ENCODE data around the gene KLK8. TPM values are rescaled to one million over a fixed set of nuclear protein-coding genes. Genes with fewer than 3 reads are reported as not detected.

Gene KLK8
- total RNA-seq, 1 experiment from 2014 or later = 2.7 TPM

GRCh38 chr19:51009061-51009891 lies 7.9 kb upstream of the KLK8 start:
- H3K79me1 ChIP-seq (ENCODE audit: insufficient read depth, low read depth, low read length, poor library complexity, severe bottlenecking) = no peaks in the 10 kb centered on the region
- H3K27me3 ChIP-seq (ENCODE audit: insufficient read depth, low read length) = no peaks in the 10 kb centered on the region
- no peak overlapping the region for H4K5ac ChIP-seq (ENCODE audit: insufficient read length, low read depth, low read length)
- H3K36me3 Mint-ChIP-seq (ENCODE audit: insufficient read depth in 1 of 3, low read depth in 3 of 3) = no peaks in the 10 kb centered on the region
- H2BK120ac ChIP-seq (ENCODE audit: low read depth, low read length, poor library complexity, severe bottlenecking) = no peak overlapping the region
- H2AK5ac ChIP-seq (ENCODE audit: insufficient read length, low read length) = no peak overlapping the region
- H3K9me3 Mint-ChIP-seq = no peaks in the 10 kb centered on the region
- H4K8ac ChIP-seq (replicated peaks; ENCODE audit: insufficient read length, low read depth, low read length) = no peak overlapping the region
- no peak overlapping the region for H3K4me2 ChIP-seq (ENCODE audit: insufficient read depth, insufficient read length, low read length)
- H2BK15ac ChIP-seq (ENCODE audit: low read depth, low read length) = no peak overlapping the region
- H2BK12ac ChIP-seq (ENCODE audit: insufficient read length, low read depth, low read length) = no peak overlapping the region
- no peak for DNase-seq
- TF ChIP-seq CTCF (conservative IDR thresholded peaks at IDR 0.05) = no peak
- H3K9ac ChIP-seq (ENCODE audit: extremely low read depth, insufficient read length, low read length) = no peak overlapping the region
- H3K56ac ChIP-seq (ENCODE audit: insufficient read length, low read depth, low read length) = no peak overlapping the region
- no peak overlapping the region for H3K18ac ChIP-seq (ENCODE audit: insufficient read length, low read depth, low read length)
- no peak overlapping the region for H4K91ac ChIP-seq (ENCODE audit: insufficient read length, low read depth, low read length)
- H4K20me1 ChIP-seq (ENCODE audit: control insufficient read depth, insufficient read depth, insufficient read length) = no peaks in the 10 kb centered on the region
- H3T11ph ChIP-seq (ENCODE audit: low read length) = no peak overlapping the region
- WGBS (ENCODE audit: extremely low coverage, insufficient read length, low lambda C conversion rate) = no CpG with 5 or more reads among the region's 19 CpGs
- H3K4me1 ChIP-seq (ENCODE audit: insufficient read depth, low read length) = no peaks in the 10 kb centered on the region
- peak overlapping the region; percentile 36; the same call in 1 of the 2 replicates for H3K14ac ChIP-seq (ENCODE audit: insufficient read depth, low read length)
- H2BK5ac ChIP-seq (ENCODE audit: insufficient read length, low read length) = no peak overlapping the region
- H3K27ac Mint-ChIP-seq = no peak overlapping the region
- no peaks in the 10 kb centered on the region for H3K9me3 ChIP-seq (ENCODE audit: control insufficient read depth, low read depth, low read length)
- H3K23me2 ChIP-seq (ENCODE audit: insufficient read length, low read depth, low read length, poor library complexity, severe bottlenecking) = peaks cover 3% of the 10 kb centered on the region
- H3K4me3 Mint-ChIP-seq = no peak overlapping the region
- no peak overlapping the region for H3K23ac ChIP-seq (ENCODE audit: insufficient read length, low read depth, low read length)
- no peaks in the 10 kb centered on the region for H3K79me2 ChIP-seq (ENCODE audit: insufficient read depth, low read length)
- H3K4me1 Mint-ChIP-seq = peaks cover 3 to 6% of the 10 kb centered on the region in 2 experiments; a peak in 3 of 4 replicates
- H2BK20ac ChIP-seq (ENCODE audit: low read depth, low read length, poor library complexity, severe bottlenecking) = no peak overlapping the region
- H3K27ac ChIP-seq (ENCODE audit: insufficient read length, low read depth, low read length) = no peak overlapping the region
- H3K4ac ChIP-seq (ENCODE audit: low read depth, low read length) = no peak overlapping the region
- no peak overlapping the region for H2AFZ ChIP-seq (ENCODE audit: low read length)
- peaks cover 51% of the 10 kb centered on the region for H3K27me3 Mint-ChIP-seq (ENCODE audit: low read depth)
